GM10248 (cell line): ENCODE results near the gene ATP13A2.
"Not testable (repeated sequence)": the region's sequence is repeated elsewhere in the genome, so short reads cannot be mapped to it uniquely, and the experiment has no call there.

Source experiments
- CTCF ChIA-PET: fragments of 300-600 bp; sonication (Branson Sonifier 250); formaldehyde crosslinking; extraction: SDS; loops from one replicate; lab custom pipeline; 2021; ENCODE audit warnings: antibody characterized with exemption; lab: Yijun Ruan, JAX
- POLR2A ChIA-PET: fragments of 350-650 bp; sonication (Branson Sonifier 250); formaldehyde crosslinking; extraction: SDS; loops from one replicate; lab custom pipeline; 2020; ENCODE audit warnings: antibody characterized with exemption; lab: Yijun Ruan, JAX
- DNase-seq: peaks from one replicate; pipeline ENCODE4 v3.0.0; 2012; ENCODE audit errors: extremely low spot score
- CTCF ChIP-seq: IDR thresholded peaks from 2 replicates; pipeline ENCODE4 v1.5.1; 2012; ENCODE audit warnings: mild to moderate bottlenecking, low read depth; ENCODE audit errors: extremely low read depth, missing control alignments, control extremely low read depth

ATP13A2 gene

GRCh38 chr1:16966282-16966681, 45.4 kb downstream of the ATP13A2 start:
- CTCF ChIA-PET = interaction anchor here (1.4 to 3.2 kb wide), 5 partner anchors 15 to 345 kb away, joined by 3 to 14 read pairs (median 5); no protein-coding TSS in a partner anchor
- DNase-seq = no peak
- POLR2A ChIA-PET = no interaction called here
- no peak for TF ChIP-seq CTCF

- TF ChIP-seq CTCF = no peak
- CTCF ChIA-PET = interaction anchor here (0.9 to 3.2 kb wide), 5 partner anchors 14 to 344 kb away, joined by 3 to 14 read pairs (median 4); no protein-coding TSS in a partner anchor
- DNase-seq = no peak
- POLR2A ChIA-PET = no interaction called here
Observed at GRCh38 chr1:16965486-16966067, 46.2 kb downstream of the ATP13A2 start.

- POLR2A ChIA-PET, DNase-seq: not testable (repeated sequence)
- CTCF ChIA-PET = interaction anchor here (1.2 kb wide), 1 partner anchor 343 kb away, joined by 5 read pairs; no protein-coding TSS in a partner anchor
Observed at GRCh38 chr1:16964169-16964568, 47.6 kb downstream of the ATP13A2 start.

GRCh38 chr1:16961297-16962133, 50.2 kb downstream of the ATP13A2 start:
- POLR2A ChIA-PET = no interaction called here
- no peak for TF ChIP-seq CTCF
- CTCF ChIA-PET = interaction anchor here (1.0 to 3.4 kb wide), 31 partner anchors 9 to 358 kb away, joined by 3 to 41 read pairs (median 4); partner anchors contain the start of gene MFAP2
- DNase-seq = no peak

GRCh38 chr1:16960560-16961296, 51.0 kb downstream of the ATP13A2 start:
- peak; percentile 79 for DNase-seq

GRCh38 chr1:16958475-16958874, 53.3 kb downstream of the ATP13A2 start:
- no peak for TF ChIP-seq CTCF
- DNase-seq = no peak
- POLR2A ChIA-PET = no interaction called here
- CTCF ChIA-PET = interaction anchor here (0.7 kb wide), 1 partner anchor 338 kb away, joined by 3 read pairs; no protein-coding TSS in a partner anchor

More at GRCh38 chr1:16960560-16961296, 51.0 kb downstream of the ATP13A2 start:
- ChIA-PET POLR2A (no interaction called here), CTCF (interaction anchor here (0.7 to 3.4 kb wide), 41 partner anchors 9 to 358 kb away, joined by 3 to 41 read pairs (median 4); partner anchors contain the start of gene MFAP2)
- TF ChIP-seq CTCF = peak; percentile 84
